ENCODE measurements around the gene TMEM8B.

DNA sequence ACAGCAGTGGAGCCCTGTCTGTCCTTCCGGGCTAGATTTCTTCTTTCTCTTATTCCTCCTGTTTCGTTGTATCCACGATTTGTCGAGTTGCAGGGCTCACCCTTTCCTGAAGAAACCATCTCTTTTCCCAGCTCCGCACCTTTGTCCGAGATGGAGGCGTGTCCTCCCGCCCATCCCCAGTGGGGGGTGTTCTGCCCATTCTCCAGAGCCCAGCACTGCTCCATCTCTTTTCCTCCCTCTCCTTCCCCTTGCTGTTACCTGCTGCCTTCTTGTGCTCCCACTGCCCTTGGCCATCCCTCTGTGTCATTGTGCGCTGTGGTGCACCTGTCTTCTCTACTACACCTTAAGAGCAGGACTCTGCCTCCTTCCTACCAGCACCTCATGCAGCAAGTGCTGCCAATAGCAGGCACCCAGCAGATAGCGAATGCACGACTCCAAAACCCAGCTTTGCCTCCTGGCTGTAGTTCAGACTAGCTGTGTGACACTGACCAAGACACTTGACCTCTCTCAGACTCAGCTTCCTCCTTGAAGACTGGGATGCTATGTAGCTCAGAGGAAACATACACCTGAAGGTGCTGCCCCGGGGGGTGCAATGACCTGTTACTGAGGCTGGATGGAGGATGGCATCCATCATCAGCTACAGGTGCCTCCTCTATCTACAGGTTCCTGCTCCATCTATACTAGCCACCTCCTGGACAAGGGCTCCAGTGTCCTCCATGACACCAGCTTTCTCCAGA, 32.3 kb downstream of the TMEM8B start:
- TF ChIP-seq, protein P1, sequence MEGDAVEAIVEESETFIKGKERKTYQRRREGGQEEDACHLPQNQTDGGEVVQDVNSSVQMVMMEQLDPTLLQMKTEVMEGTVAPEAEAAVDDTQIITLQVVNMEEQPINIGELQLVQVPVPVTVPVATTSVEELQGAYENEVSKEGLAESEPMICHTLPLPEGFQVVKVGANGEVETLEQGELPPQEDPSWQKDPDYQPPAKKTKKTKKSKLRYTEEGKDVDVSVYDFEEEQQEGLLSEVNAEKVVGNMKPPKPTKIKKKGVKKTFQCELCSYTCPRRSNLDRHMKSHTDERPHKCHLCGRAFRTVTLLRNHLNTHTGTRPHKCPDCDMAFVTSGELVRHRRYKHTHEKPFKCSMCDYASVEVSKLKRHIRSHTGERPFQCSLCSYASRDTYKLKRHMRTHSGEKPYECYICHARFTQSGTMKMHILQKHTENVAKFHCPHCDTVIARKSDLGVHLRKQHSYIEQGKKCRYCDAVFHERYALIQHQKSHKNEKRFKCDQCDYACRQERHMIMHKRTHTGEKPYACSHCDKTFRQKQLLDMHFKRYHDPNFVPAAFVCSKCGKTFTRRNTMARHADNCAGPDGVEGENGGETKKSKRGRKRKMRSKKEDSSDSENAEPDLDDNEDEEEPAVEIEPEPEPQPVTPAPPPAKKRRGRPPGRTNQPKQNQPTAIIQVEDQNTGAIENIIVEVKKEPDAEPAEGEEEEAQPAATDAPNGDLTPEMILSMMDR (conservative IDR thresholded peaks at IDR 0.05) = no peak
- no peak for TF ChIP-seq EZH2 (IDR thresholded peaks at IDR 0.05; ENCODE audit: low read depth)
